GM12872 (cell line): ENCODE results near the gene JAKMIP2.

Source experiments
- TF ChIP-seq, protein P1 (sequence below): IDR thresholded peaks from 3 replicates; pipeline ENCODE4 v1.5.1; 2011; ENCODE audit warnings: low read depth, mild to moderate bottlenecking, low read length, moderate library complexity; ENCODE audit not compliant: insufficient read depth

The JAKMIP2 gene

DNA sequence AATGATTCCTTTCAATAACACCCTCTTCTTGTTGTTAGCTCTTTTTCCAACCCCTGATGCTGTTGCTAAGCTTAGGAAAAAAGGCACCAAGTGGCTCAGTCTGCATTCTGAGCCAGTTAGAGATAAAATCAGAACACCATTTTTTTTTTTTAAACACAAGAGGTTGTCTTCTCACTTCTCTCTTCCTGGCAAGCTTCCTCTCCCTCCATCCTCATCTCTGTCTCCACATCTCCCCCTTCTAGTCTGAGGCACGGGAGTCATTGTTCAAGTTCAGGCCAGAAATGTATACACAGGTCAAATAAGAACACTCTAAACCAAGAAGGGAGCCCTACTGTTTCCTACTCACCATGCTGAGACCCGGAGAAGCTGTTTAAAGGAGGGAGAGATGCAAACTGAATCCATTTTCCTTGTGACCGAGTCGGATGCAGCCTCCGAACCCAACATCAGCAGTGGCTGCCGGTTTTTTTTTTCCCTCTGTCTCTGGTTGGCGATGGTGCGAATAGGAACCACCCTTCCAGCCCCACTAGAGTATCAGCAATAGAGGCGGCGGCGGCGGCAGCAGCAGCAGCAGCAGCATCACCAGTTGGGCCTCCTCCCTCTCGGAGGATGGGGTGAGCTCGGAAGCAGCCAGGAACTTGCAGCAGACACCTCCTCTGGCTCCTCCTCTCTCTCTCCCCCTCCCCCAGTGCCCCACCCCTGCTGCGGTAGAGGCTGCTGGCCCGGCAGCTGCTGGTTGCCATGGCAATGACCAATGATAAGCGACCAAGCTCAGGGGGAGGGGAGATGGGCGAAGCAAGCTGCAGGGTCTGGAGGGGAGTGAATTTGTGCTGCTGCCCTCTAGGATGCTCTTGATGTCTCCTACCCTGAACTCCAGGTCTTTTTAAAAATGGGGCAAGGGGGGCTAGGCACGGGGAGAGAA is at the start of gene JAKMIP2:
Gene JAKMIP2 (minus strand): TSS at position 619 of the 919 bp plus-strand sequence. CDS start 110,922 bp downstream, outside the sequence.
- TF ChIP-seq, protein P1, sequence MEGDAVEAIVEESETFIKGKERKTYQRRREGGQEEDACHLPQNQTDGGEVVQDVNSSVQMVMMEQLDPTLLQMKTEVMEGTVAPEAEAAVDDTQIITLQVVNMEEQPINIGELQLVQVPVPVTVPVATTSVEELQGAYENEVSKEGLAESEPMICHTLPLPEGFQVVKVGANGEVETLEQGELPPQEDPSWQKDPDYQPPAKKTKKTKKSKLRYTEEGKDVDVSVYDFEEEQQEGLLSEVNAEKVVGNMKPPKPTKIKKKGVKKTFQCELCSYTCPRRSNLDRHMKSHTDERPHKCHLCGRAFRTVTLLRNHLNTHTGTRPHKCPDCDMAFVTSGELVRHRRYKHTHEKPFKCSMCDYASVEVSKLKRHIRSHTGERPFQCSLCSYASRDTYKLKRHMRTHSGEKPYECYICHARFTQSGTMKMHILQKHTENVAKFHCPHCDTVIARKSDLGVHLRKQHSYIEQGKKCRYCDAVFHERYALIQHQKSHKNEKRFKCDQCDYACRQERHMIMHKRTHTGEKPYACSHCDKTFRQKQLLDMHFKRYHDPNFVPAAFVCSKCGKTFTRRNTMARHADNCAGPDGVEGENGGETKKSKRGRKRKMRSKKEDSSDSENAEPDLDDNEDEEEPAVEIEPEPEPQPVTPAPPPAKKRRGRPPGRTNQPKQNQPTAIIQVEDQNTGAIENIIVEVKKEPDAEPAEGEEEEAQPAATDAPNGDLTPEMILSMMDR = no peak

DNA sequence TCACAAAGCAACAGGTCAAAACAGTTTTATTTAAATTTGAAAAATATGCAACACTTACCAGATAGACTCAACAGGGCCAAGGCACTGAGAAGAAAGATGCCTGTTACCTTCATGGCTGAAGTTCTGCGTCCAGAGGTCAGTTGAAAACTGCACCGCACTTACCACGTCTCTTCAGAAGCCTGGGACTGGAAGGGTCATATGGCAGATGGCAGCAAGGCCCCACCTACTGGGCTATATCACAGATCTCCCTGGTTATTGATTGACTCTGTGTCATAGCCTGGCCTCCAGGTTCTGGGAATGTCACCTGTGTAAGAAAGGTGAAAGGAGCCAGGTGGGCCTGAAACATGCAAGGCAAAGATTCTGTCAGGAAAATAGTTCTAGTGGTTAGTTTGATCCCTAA is 48.9 kb upstream of the JAKMIP2 start, which contains the start of gene SPINK1:
Gene SPINK1 (minus strand): TSS at position 207 of the 400 bp plus-strand sequence. CDS start 94 bp downstream, at position 113.
- TF ChIP-seq, protein P1 = no peak

DNA sequence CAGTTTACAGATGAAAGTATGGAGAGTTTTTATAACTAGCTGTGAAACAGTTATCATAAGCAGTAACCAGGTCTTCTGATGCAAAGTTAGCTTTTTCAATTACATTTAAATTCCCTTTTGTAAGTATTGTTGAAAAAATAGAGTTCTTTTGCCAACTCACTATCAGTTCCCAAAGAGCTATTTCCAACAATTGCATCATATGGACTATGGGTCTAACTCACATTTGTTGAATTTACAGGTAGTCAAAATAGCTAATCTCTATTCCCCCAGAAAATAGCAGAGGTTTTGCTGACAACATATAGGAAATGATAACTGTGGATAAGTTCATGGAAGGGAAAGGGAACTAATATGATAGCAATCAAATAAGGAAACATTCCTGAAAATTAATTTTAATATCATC is 47.5 kb upstream of the JAKMIP2 start:
- TF ChIP-seq, protein P1 = no peak

DNA sequence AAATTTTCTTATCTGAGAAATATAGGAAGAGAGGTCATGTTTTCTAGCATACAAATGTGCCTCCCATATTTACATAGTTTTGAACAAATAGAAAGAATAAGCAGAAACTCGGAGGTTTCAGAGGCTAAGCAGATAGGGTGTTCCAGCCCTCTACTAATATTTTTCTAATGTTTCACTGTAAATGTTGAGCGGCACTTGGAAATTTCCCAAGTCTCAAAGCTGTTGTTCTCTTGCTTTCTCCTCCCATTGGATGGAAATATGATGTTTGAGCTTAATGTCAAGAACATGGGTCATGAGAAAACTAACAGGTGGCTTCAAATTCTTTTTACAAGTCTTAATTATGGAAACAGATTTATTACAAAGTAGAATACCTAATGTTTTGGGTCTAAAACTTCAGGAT is 43.8 kb upstream of the JAKMIP2 start:
- TF ChIP-seq, protein P1 = no peak

DNA sequence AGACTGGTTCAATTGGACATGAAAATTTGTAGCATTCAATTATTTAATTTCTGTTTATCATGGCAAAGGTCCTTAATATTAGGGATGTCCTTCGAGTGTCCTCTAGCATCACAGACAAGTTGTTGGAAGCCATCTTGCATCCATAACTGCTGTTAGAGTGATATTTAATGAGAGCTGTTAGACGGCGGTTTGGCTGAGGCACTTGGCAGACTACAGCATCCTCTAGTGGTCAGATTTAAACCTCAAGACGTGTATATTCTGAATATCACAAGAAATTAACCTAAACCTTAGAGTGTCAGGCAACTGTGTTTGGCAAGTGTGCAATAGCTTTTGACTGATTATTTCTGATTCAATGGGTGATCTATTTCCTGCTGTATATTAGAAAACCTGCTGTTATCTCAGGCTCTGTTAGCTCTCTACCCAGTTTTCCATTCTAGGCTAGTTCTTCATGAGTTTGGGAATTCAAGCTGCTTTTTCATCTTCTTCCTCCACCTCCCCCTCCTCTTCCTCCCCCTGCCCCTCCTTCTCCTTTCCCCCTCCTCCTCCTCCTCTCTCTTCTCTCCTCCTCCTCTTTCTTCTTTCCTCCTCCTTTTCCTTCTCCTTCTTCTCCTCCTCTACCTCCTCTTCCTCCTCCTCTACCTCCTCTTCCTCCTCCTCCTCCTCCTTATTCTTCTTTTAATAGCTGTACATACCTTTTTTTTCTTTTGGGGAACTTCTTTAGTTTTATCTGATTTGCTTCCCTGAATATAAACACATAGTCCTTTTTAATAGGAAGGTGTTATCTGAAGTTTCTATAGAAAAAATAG is 40.4 kb upstream of the JAKMIP2 start:
- TF ChIP-seq, protein P1 = peak; percentile 96

DNA sequence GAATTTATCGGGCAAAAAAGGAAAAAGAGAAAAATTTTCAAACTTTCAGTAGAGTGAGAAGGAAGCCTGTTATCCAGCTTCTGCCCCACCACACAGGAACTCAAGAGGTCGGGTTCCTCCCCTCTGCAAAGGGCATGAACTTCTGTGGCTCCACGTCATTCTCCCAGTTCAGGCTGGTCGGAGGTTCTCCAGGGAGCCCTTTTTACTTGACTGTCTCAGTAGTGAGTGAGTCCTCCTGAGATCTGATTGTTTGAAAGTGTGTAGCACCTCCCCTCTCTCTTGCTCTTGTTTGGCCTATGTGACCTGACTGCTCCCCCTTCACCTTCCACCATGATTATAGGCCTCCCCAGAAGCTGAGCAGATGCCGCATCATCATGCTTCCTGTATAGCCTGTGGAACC is 39.2 kb upstream of the JAKMIP2 start:
- TF ChIP-seq, protein P1 = no peak

DNA sequence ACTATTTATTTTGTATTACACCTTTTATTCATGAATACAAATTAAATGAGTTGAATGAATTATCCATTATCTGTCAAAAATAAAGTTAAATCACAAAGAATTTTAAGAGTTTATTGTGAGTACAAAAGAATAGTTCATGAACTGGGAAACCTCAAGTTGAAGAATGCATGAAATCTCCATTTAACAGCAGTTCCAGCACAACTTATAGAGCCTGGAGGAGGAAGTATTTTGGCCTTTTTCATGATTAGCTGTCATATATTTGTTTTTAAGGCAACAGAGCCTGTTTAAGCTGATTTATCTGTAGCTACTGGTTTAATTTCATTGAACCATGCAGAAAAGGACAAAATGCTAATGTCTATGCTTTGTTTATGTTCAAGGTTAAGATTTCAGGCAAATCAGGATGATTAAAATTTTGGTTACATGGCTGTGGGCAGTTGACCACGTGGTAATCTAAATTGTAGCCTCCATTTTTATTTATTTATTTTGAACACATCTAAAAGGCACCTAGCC is 36.8 kb upstream of the JAKMIP2 start:
- TF ChIP-seq, protein P1 = no peak
